NCI-H2227 treated with DMSO at 0.1 percent for 48 hours (cell line): ENCODE results near the gene TUBGCP3.

Experiments used
- DNase-seq: peaks from one replicate; lab custom pipeline; 2025; lab: John Stamatoyannopoulos, UW

TUBGCP3 gene

GRCh38 chr13:112453874-112454647 lies 133.9 kb downstream of the TUBGCP3 start:
- no peak for DNase-seq

- no peak for DNase-seq
Measured at GRCh38 chr13:112453207-112453829, 134.6 kb downstream of the TUBGCP3 start.

- DNase-seq: no peak
Measured at GRCh38 chr13:112452380-112453206, 135.4 kb downstream of the TUBGCP3 start.

- DNase-seq: no peak
Measured at GRCh38 chr13:112451512-112452379, 136.2 kb downstream of the TUBGCP3 start.

GRCh38 chr13:112450904-112451240 lies 137.1 kb downstream of the TUBGCP3 start:
- no peak for DNase-seq

- no peak for DNase-seq
Measured at GRCh38 chr13:112450118-112450903, 137.6 kb downstream of the TUBGCP3 start.

- DNase-seq: no peak
Measured at GRCh38 chr13:112449545-112449930, 138.4 kb downstream of the TUBGCP3 start.

GRCh38 chr13:112448621-112449544 lies 139.1 kb downstream of the TUBGCP3 start:
- DNase-seq: no peak

- DNase-seq: no peak
Measured at GRCh38 chr13:112447761-112448603, 140.0 kb downstream of the TUBGCP3 start.

GRCh38 chr13:112447306-112447705 lies 140.6 kb downstream of the TUBGCP3 start:
- DNase-seq: no peak

- DNase-seq: no peak
Measured at GRCh38 chr13:112446867-112447266, 141.1 kb downstream of the TUBGCP3 start.

GRCh38 chr13:112446347-112446861 lies 141.5 kb downstream of the TUBGCP3 start:
- DNase-seq: no peak

GRCh38 chr13:112445411-112446271 lies 142.3 kb downstream of the TUBGCP3 start:
- DNase-seq: no peak

- no peak for DNase-seq
Measured at GRCh38 chr13:112444416-112445399, 143.2 kb downstream of the TUBGCP3 start.

- peak; percentile 45 for DNase-seq
Measured at GRCh38 chr13:112443995-112444311, 144.0 kb downstream of the TUBGCP3 start.

GRCh38 chr13:112443191-112443994 lies 144.6 kb downstream of the TUBGCP3 start:
- DNase-seq: no peak
